ENCODE measurements around the gene LAT. TPM values are rescaled to one million over a fixed set of nuclear protein-coding genes. Genes with fewer than 3 reads are reported as not detected.

LAT gene
- total RNA-seq, 1 experiment from 2014 or later, result 3.3 TPM

DNA sequence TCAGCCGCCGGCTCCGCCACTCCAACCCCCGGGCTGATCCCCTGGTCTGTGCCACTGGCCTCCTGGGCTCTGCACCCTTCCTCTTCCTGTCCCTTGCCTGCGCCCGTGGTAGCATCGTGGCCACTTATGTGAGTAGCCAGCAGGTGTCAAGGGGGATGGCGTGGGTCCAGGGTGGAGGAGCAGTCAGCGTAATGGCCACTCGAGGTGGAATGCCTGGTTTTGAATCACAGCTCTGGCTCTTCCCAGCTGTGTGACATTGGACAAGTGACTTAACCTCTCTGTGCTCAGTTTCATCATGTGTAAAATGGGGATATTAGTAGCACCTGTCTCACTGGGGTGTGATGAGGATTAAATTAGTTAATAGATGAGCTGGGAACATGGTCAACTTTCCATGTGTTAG lies 2.4 kb upstream of the LAT start (continued):
- TF ChIP-seq, protein P1, sequence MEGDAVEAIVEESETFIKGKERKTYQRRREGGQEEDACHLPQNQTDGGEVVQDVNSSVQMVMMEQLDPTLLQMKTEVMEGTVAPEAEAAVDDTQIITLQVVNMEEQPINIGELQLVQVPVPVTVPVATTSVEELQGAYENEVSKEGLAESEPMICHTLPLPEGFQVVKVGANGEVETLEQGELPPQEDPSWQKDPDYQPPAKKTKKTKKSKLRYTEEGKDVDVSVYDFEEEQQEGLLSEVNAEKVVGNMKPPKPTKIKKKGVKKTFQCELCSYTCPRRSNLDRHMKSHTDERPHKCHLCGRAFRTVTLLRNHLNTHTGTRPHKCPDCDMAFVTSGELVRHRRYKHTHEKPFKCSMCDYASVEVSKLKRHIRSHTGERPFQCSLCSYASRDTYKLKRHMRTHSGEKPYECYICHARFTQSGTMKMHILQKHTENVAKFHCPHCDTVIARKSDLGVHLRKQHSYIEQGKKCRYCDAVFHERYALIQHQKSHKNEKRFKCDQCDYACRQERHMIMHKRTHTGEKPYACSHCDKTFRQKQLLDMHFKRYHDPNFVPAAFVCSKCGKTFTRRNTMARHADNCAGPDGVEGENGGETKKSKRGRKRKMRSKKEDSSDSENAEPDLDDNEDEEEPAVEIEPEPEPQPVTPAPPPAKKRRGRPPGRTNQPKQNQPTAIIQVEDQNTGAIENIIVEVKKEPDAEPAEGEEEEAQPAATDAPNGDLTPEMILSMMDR (IDR thresholded peaks at IDR 0.05 in 2 of 3, conservative IDR thresholded peaks at IDR 0.05 in 1 of 3; ENCODE audit: borderline replicate concordance in 1 of 3, insufficient read depth in 1 of 3, low read depth in 2 of 3, low read length in 2 of 3), result no peak
- TF ChIP-seq SIN3A (IDR thresholded peaks at IDR 0.05; ENCODE audit: low read depth) (no peak), ELF1 (IDR thresholded peaks at IDR 0.05; ENCODE audit: borderline replicate concordance, low read depth) (no peak), ZNF274 (IDR thresholded peaks at IDR 0.05; ENCODE audit: low read depth, low read length) (no peak), RAD21 (IDR thresholded peaks at IDR 0.05; ENCODE audit: low read depth) (no peak), FOSL1 (IDR thresholded peaks at IDR 0.05; ENCODE audit: low read depth) (no peak), SRF (IDR thresholded peaks at IDR 0.05; ENCODE audit: low read depth) (no peak), CEBPB (IDR thresholded peaks at IDR 0.05; ENCODE audit: low read depth) (no peak)
- TF ChIP-seq, protein P2, sequence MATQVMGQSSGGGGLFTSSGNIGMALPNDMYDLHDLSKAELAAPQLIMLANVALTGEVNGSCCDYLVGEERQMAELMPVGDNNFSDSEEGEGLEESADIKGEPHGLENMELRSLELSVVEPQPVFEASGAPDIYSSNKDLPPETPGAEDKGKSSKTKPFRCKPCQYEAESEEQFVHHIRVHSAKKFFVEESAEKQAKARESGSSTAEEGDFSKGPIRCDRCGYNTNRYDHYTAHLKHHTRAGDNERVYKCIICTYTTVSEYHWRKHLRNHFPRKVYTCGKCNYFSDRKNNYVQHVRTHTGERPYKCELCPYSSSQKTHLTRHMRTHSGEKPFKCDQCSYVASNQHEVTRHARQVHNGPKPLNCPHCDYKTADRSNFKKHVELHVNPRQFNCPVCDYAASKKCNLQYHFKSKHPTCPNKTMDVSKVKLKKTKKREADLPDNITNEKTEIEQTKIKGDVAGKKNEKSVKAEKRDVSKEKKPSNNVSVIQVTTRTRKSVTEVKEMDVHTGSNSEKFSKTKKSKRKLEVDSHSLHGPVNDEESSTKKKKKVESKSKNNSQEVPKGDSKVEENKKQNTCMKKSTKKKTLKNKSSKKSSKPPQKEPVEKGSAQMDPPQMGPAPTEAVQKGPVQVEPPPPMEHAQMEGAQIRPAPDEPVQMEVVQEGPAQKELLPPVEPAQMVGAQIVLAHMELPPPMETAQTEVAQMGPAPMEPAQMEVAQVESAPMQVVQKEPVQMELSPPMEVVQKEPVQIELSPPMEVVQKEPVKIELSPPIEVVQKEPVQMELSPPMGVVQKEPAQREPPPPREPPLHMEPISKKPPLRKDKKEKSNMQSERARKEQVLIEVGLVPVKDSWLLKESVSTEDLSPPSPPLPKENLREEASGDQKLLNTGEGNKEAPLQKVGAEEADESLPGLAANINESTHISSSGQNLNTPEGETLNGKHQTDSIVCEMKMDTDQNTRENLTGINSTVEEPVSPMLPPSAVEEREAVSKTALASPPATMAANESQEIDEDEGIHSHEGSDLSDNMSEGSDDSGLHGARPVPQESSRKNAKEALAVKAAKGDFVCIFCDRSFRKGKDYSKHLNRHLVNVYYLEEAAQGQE (IDR thresholded peaks at IDR 0.05; ENCODE audit: low read depth), result no peak

DNA sequence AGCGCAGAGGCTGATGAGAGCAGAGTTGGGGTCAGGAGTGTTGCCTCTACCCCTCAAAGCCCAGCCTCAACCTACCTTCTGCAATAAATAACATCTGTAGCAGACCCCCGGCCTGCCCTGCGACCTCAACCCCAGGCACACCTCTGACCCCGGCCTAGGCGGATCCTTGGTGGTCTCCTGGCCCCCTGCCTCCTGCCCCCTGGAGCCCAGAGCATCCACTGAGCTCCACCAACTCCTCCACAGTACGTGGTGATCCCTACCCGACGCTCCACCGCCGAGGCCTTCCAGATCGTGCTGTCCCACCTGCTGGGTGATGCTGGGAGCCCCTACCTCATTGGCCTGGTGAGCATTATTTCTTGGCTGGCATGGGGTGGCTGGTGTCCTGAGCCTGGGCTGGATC lies 1.9 kb upstream of the LAT start:
- no peak for TF ChIP-seq SIN3A (IDR thresholded peaks at IDR 0.05; ENCODE audit: low read depth)
- TF ChIP-seq CBX3 (IDR thresholded peaks at IDR 0.05; ENCODE audit: low read depth), result no peak
- TF ChIP-seq, protein P2 (IDR thresholded peaks at IDR 0.05; ENCODE audit: low read depth), result no peak
- TF ChIP-seq EGR1 (IDR thresholded peaks at IDR 0.05; ENCODE audit: low read depth), result no peak
- no peak for TF ChIP-seq ZNF274 (IDR thresholded peaks at IDR 0.05; ENCODE audit: low read depth, low read length)
- TF ChIP-seq ELF1 (IDR thresholded peaks at IDR 0.05; ENCODE audit: borderline replicate concordance, low read depth), result no peak
- no peaks in the 10 kb centered on the region for H4K20me1 ChIP-seq (ENCODE audit: insufficient read depth)
- H3K27ac ChIP-seq (ENCODE audit: low read depth, low read length), result no peak overlapping the region
- no peaks in the 10 kb centered on the region; a peak in 1 of 4 replicates for H3K9me3 ChIP-seq (ENCODE audit: control insufficient read depth in 1 of 2, insufficient read depth in 1 of 2, low read depth in 1 of 2, low read length in 2 of 2)
- no peaks in the 10 kb centered on the region for H3K9me2 ChIP-seq (ENCODE audit: insufficient read depth)
- intact Hi-C loops (cut with micrococcal nuclease), result no loop called here
- ChIA-PET CTCF (no interaction called here), POLR2A (no interaction called here), RAD21 (ENCODE audit: low non-redundant PET in 1 of 2, low total read pairs in 2 of 2, uncharacterized antibody in 2 of 2, unreplicated experiment in 2 of 2) (no interaction called here)
- H2AFZ ChIP-seq (ENCODE audit: low read depth, low read length, poor library complexity, severe bottlenecking), result no peak overlapping the region
- no peaks in the 10 kb centered on the region for H3K79me2 ChIP-seq (ENCODE audit: insufficient read depth, low read length)
- no peak overlapping the region for H3K4me2 ChIP-seq (ENCODE audit: low read length)
- no peaks in the 10 kb centered on the region for H3K27me3 ChIP-seq (ENCODE audit: insufficient read depth, low read length)
- H3K9ac ChIP-seq (ENCODE audit: low read length), result no peak overlapping the region
- no peak for DNase-seq (ENCODE audit: low read depth, low spot score)
- BruUV-seq (replicated peaks), result no TSS peak
- H3K4me1 ChIP-seq (ENCODE audit: control insufficient read depth in 1 of 2, insufficient read depth in 2 of 2, low read length in 2 of 2), result no peaks in the 10 kb centered on the region
- H3K4me3 ChIP-seq (replicated peaks in 1 of 2; ENCODE audit: low read depth in 1 of 2, low read length in 2 of 2), result no peak overlapping the region
- H3K36me3 ChIP-seq (ENCODE audit: control insufficient read depth in 1 of 2, insufficient read depth in 2 of 2, low read length in 2 of 2), result peaks cover 0 to 15% of the 10 kb centered on the region in 2 experiments; a peak in 2 of 4 replicates
- ATAC-seq, result no peak

Measured in HCT116 (cell line).